B cell (primary cell): ENCODE measurements around the gene RAB6A. TPM values are rescaled to one million over a fixed set of nuclear protein-coding genes. Genes with fewer than 3 reads are reported as not detected.
"Not testable (repeated sequence)": the region's sequence is repeated elsewhere in the genome, so short reads cannot be mapped to it uniquely, and the experiment has no call there.

Source experiments
- ATAC-seq: fragments of 200-7000 bp; cut with Tn5 transposase; one replicate; pipeline ENCODE4 v1.10.0; 2021; ENCODE audit warnings: low read depth, mild to moderate bottlenecking, moderate number of reproducible peaks, moderate library complexity
- CTCF ChIA-PET: fragments of 350-600 bp; sonication (Branson Sonifier 250); formaldehyde crosslinking; loops from one replicate; lab custom pipeline; 2021; ENCODE audit warnings: antibody characterized with exemption, inconsistent platforms; lab: Charles Lee
- POLR2A ChIA-PET: fragments of 350-600 bp; sonication (Branson Sonifier 250); formaldehyde crosslinking; loops from one replicate; lab custom pipeline; 2021; ENCODE audit warnings: antibody characterized with exemption; lab: Charles Lee
- DNase-seq: peaks from one replicate; pipeline ENCODE4 v3.0.0; 2013
- H2AFZ ChIP-seq: 2 replicates; pipeline ENCODE4 v1.6.1; 2012; ENCODE audit warnings: mild to moderate bottlenecking, low read depth, low read length; ENCODE audit not compliant: insufficient read depth, poor library complexity, severe bottlenecking
- H3K27ac ChIP-seq, 2 donors: 1 replicate in 1 of 2; 2 replicates in 1 of 2; pipeline ENCODE4 v1.5.1; 2012 to 2013; ENCODE audit warnings: low read length in 2 of 2, mild to moderate bottlenecking in 2 of 2, moderate library complexity in 1 of 2
- H3K27me3 ChIP-seq, 4 experiments: fragments of 200-600 bp in 1 of 4; sonication (generic) in 1 of 4; replicated peaks in 1 of 4; 1 replicate in 2 of 4; 2 replicates in 2 of 4; pipeline versions ENCODE4 v1.6.1 to v1.7.0; 2013 to 2016; ENCODE audit warnings: low read length in 3 of 4, mild to moderate bottlenecking in 2 of 4, mixed read lengths in 1 of 4, moderate library complexity in 1 of 4; ENCODE audit not compliant: insufficient read depth in 4 of 4, control insufficient read depth in 3 of 4; ENCODE audit errors: control extremely low read depth in 1 of 4
- H3K36me3 ChIP-seq, 2 experiments: replicated peaks in 1 of 2; 1 replicate in 1 of 2; 2 replicates in 1 of 2; pipeline versions ENCODE4 v1.6.1 to v1.7.1; 2013; ENCODE audit warnings: low read length in 1 of 2; ENCODE audit not compliant: insufficient read depth in 2 of 2, control insufficient read depth in 1 of 2; ENCODE audit errors: control extremely low read depth in 1 of 2, extremely low read depth in 1 of 2
- H3K4me1 ChIP-seq, 2 donors: fragments of 200-600 bp in 1 of 2; sonication (generic) in 1 of 2; 1 replicate in 1 of 2; 2 replicates in 1 of 2; pipeline versions ENCODE4 v1.5.1 to v1.6.1; 2013 to 2017; ENCODE audit warnings: low read length in 2 of 2; ENCODE audit not compliant: control insufficient read depth in 2 of 2, insufficient read depth in 2 of 2
- H3K4me2 ChIP-seq: replicated peaks from 2 replicates; pipeline ENCODE3; 2012; ENCODE audit warnings: mild to moderate bottlenecking, low read depth, low read length; ENCODE audit not compliant: poor library complexity, severe bottlenecking
- H3K4me3 ChIP-seq, 5 experiments: fragments of 200-600 bp in 1 of 5; sonication (generic) in 1 of 5; 1 replicate in 3 of 5; 2 replicates in 2 of 5; pipeline versions ENCODE4 v1.5.1 to v1.7.0; 2011 to 2016; ENCODE audit warnings: low read length in 4 of 5, mild to moderate bottlenecking in 4 of 5, low read depth in 2 of 5, control low read depth in 1 of 5, moderate library complexity in 1 of 5; ENCODE audit not compliant: insufficient read depth in 1 of 5; ENCODE audit errors: control extremely low read depth in 1 of 5, extremely low read depth in 1 of 5
- H3K79me2 ChIP-seq: fragments of 200-600 bp; sonication (generic); one replicate; pipeline ENCODE4 v1.6.0; 2016; ENCODE audit warnings: low read length; ENCODE audit not compliant: control insufficient read depth, insufficient read depth
- H3K9ac ChIP-seq: fragments of 200-600 bp; sonication (generic); 2 replicates; pipeline ENCODE4 v1.6.1; 2017; ENCODE audit warnings: mild to moderate bottlenecking, low read length, moderate library complexity
- H3K9me3 ChIP-seq, 3 donors: one replicate each; pipeline versions ENCODE4 v1.6.1 to v1.7.1; 2013; ENCODE audit warnings: low read length in 2 of 3; ENCODE audit not compliant: control insufficient read depth in 2 of 3, insufficient read depth in 1 of 3; ENCODE audit errors: control extremely low read depth in 1 of 3
- H4K20me1 ChIP-seq: 2 replicates; pipeline ENCODE4 v1.6.0; 2012; ENCODE audit warnings: mild to moderate bottlenecking, low read length; ENCODE audit not compliant: insufficient read depth, control insufficient read depth, poor library complexity, severe bottlenecking
- H3K27ac Mint-ChIP-seq: one replicate; pipeline ENCODE4 v1.8.0; 2021; ENCODE audit warnings: mixed read lengths
- H3K27me3 Mint-ChIP-seq: one replicate; pipeline ENCODE4 v1.8.0; 2021; ENCODE audit warnings: mixed read lengths
- H3K4me1 Mint-ChIP-seq: one replicate; pipeline ENCODE4 v1.8.0; 2021; ENCODE audit warnings: mixed read lengths
- H3K4me3 Mint-ChIP-seq: one replicate; pipeline ENCODE4 v1.8.0; 2021; ENCODE audit warnings: mixed read lengths
- H3K9me3 Mint-ChIP-seq: one replicate; pipeline ENCODE4 v1.8.0; 2022; ENCODE audit warnings: mixed read lengths; ENCODE audit not compliant: insufficient read depth
- CTCF ChIP-seq: fragments of 200-600 bp; IDR thresholded peaks from one replicate; pipeline ENCODE4 v1.8.0; 2022; ENCODE audit warnings: antibody characterized with exemption, mild to moderate bottlenecking
- EZH2 ChIP-seq: IDR thresholded peaks from 2 replicates; pipeline ENCODE4 v1.6.1; 2012; ENCODE audit warnings: borderline replicate concordance, low read depth, mild to moderate bottlenecking, moderate library complexity, low read length; ENCODE audit not compliant: insufficient read depth, poor library complexity, severe bottlenecking
- WGBS: methylation state at CpG from one replicate; pipeline ENCODE4 v1.1.5; 2013; ENCODE audit warnings: missing lambda C conversion rate; ENCODE audit not compliant: insufficient coverage; 5-methylcytosine and 5-hydroxymethylcytosine counted together
- intact Hi-C: fragments of 100-400 bp; cut with micrococcal nuclease; formaldehyde crosslinking; loops from one replicate; pipeline ENCODE4 v1.10.0; 2022
- polyA plus RNA-seq: library from polyadenylated mRNA; depleted of rRNA; stranded (reverse); fragments of >200 nt; gene quantifications from 2 replicates; pipeline ENCODE4 v1.2.3, GENCODE V29; 2012
- total RNA-seq, 2 donors: library from RNA; stranded (reverse); fragments of 120-200 nt in 1 of 2; gene quantifications; 1 replicate in 1 of 2; 2 replicates in 1 of 2; pipeline versions ENCODE4 v1.2.3 to v1.2.4, GENCODE V29; 2013 to 2022

RAB6A gene
- total and polyA plus RNA-seq, 2 donors (not counting 1 experiment from before 2014, with no cell fraction given), result 17.2 to 70.5 TPM

DNA sequence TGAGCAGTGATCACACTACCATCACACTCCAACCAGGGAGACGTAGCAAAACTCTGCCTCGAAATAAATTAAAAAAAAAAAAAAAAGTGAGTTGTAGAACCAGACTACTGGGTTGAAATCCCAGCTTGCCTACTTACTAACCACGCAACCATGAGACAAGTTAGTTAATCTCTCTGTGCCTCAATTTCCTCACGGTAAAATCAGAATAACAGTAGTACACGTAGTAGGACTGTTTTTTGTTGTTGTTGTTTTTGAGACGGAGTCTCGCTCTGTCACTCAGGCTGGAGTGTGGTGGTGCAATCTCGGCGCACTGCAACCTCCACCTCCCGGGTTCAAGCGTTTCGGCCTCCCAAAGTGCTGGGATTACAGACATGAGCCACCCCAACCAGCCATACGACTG lies 14.2 kb downstream of the RAB6A start:
- Histone ChIP-seq H3K4me3 (no peak overlapping the region), H2AFZ (no peak overlapping the region), H3K4me2 (no peak overlapping the region), H3K4me1 (peaks cover 6% of the 10 kb centered on the region in 2 donors), H4K20me1 (peaks cover 69% of the 10 kb centered on the region), H3K79me2 (peaks cover 97% of the 10 kb centered on the region), H3K27me3 (no peaks in the 10 kb centered on the region), H3K9me3 (no peaks in the 10 kb centered on the region), H3K36me3 (no peaks in the 10 kb centered on the region), H3K27ac (no peak overlapping the region), H3K9ac (no peak overlapping the region)
- intact Hi-C loops, result no loop called here
- no peak overlapping the region for H3K27ac Mint-ChIP-seq
- peaks cover 30% of the 10 kb centered on the region for H3K4me1 Mint-ChIP-seq
- ATAC-seq, result no peak
- DNase-seq, result no peak
- WGBS, result no CpG with 5 or more reads among the region's 13 CpGs
- ChIA-PET POLR2A (no interaction called here), CTCF (no interaction called here)
- no peak for TF ChIP-seq EZH2
- no peak for TF ChIP-seq CTCF
- no peaks in the 10 kb centered on the region for H3K9me3 Mint-ChIP-seq
- no peaks in the 10 kb centered on the region for H3K27me3 Mint-ChIP-seq
- no peak overlapping the region for H3K4me3 Mint-ChIP-seq

DNA sequence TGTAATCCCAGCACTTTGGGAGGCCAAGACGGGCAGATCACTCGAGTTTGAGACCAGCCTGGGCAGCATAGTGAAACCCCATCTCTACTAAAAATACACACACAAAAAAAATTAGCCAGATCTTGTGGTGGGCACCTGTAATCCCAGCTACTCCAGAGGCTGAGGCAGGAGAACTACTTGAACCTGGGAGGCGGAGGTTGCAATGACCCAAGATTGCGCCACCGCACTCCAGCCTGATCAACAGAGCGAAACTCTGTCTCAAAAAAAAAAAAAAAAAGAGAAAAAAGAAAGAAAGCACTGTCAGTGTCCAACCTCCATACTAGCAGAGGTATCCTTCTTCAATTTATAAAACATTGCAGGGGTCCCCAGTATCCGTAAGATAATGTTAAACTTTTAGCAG lies 17.8 kb downstream of the RAB6A start:
- no peak overlapping the region for H2AFZ ChIP-seq
- H3K27ac ChIP-seq, result no peak overlapping the region
- H3K9ac ChIP-seq, result no peak overlapping the region
- ChIA-PET POLR2A (interaction anchor here (0.7 kb wide), 1 partner anchor 927 kb away, joined by 3 read pairs; no protein-coding TSS in a partner anchor), CTCF (interaction anchor here (0.7 kb wide), 1 partner anchor 296 kb away, joined by 4 read pairs; no protein-coding TSS in a partner anchor)
- H3K9me3 ChIP-seq, result no peaks in the 10 kb centered on the region
- no peaks in the 10 kb centered on the region for H3K4me1 ChIP-seq
- no peaks in the 10 kb centered on the region for H3K27me3 ChIP-seq
- H3K79me2 ChIP-seq, result peaks cover 96% of the 10 kb centered on the region
- no peak for ATAC-seq
- H3K4me2 ChIP-seq, result no peak overlapping the region
- no peak for DNase-seq
- 91% methylated on average over 6 of the region's 7 CpGs for WGBS
- Mint-ChIP-seq H3K27me3 (no peaks in the 10 kb centered on the region), H3K4me1 (peaks cover 8% of the 10 kb centered on the region), H3K27ac (no peak overlapping the region), H3K4me3 (no peak overlapping the region), H3K9me3 (no peaks in the 10 kb centered on the region)
- intact Hi-C loops, result no loop called here
- TF ChIP-seq CTCF (no peak), EZH2 (no peak)
- H3K36me3 ChIP-seq, result no peaks in the 10 kb centered on the region
- H3K4me3 ChIP-seq, result no peak overlapping the region
- H4K20me1 ChIP-seq, result peaks cover 54% of the 10 kb centered on the region

DNA sequence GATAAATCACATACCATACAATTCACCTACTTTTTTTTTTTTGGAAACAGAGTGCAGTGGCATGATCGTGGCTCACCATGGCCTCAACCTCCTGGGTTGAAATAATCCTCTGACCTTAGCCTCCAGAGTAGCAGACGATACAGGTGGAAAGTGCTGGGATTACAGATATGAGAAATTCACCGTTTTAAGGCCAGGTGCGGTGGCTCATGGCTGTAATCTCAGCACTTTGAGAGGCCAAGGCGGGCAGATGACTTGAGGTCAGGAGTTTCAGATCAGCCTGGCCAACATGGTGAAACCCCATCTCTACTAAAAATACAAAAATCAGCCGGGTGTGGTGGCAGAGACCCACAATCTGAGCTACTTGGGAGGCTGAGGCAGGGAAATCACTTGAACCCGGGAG lies 24.9 kb downstream of the RAB6A start:
- intact Hi-C loops, H3K27ac ChIP-seq, H3K9me3 Mint-ChIP-seq, H3K27me3 ChIP-seq, H3K9me3 ChIP-seq, ATAC-seq, H3K36me3 ChIP-seq, H3K27ac Mint-ChIP-seq, H3K27me3 Mint-ChIP-seq, DNase-seq, POLR2A ChIA-PET, H2AFZ ChIP-seq, CTCF ChIA-PET, H3K4me3 ChIP-seq, H3K9ac ChIP-seq, H3K4me1 ChIP-seq, H3K4me3 Mint-ChIP-seq, H3K4me2 ChIP-seq: not testable (repeated sequence)
- WGBS, result 96% methylated on average over 4 of the region's 7 CpGs
- H4K20me1 ChIP-seq, result peaks cover 46% of the 10 kb centered on the region
- H3K79me2 ChIP-seq, result peaks cover 86% of the 10 kb centered on the region
- H3K4me1 Mint-ChIP-seq, result peaks cover 11% of the 10 kb centered on the region
